ENCODE data around the gene HMCN1.

- TF ChIP-seq POLR2A (IDR thresholded peaks at IDR 0.05; ENCODE audit: low read length) (no peak), GATA1 (IDR thresholded peaks at IDR 0.05; ENCODE audit: low read depth, low read length) (no peak)
Observed at GRCh38 chr1:186093437-186093836, 359.2 kb downstream of the HMCN1 start.
